Peyer's patch (tissue), 4 donors: ENCODE results near the gene ST7.

ENCODE experiments used
- POLR2A ChIP-seq, 2 donors: fragments of 450-650 bp; IDR thresholded peaks; one replicate each; pipeline ENCODE4 v1.5.1; 2017; ENCODE audit warnings: antibody characterized with exemption in 2 of 2, mild to moderate bottlenecking in 2 of 2, moderate library complexity in 2 of 2
- TF ChIP-seq, protein P1 (sequence below), 6 experiments: fragments of 450-650 bp in 4 of 6; fragments of 200-600 bp in 2 of 6; sonication (generic) in 1 of 6; IDR thresholded peaks; one replicate each; pipeline ENCODE4 v1.5.1; 2017 to 2019; ENCODE audit warnings: antibody characterized with exemption in 6 of 6, mild to moderate bottlenecking in 3 of 6, moderate library complexity in 1 of 6

DNA sequence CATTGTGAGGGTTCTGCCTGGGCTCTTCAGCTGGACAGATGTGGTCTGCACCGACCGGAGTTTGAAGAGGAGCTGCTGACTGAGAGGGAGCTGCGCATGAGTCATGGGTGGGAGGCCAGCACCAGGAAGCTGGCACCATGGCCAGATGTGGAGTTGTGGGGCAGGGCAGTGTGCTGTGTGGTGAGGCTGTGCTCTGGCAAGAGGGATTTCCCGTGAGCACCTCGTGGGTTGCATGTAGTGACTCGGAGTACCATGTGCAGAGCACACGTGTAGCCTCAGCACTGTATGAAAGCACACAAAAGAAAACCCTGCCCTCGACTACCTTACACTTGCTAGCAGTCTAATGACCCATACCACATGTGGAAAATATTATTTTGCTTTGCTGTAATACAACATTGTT lies 266.2 kb downstream of the ST7 start:
- TF ChIP-seq, protein P1, sequence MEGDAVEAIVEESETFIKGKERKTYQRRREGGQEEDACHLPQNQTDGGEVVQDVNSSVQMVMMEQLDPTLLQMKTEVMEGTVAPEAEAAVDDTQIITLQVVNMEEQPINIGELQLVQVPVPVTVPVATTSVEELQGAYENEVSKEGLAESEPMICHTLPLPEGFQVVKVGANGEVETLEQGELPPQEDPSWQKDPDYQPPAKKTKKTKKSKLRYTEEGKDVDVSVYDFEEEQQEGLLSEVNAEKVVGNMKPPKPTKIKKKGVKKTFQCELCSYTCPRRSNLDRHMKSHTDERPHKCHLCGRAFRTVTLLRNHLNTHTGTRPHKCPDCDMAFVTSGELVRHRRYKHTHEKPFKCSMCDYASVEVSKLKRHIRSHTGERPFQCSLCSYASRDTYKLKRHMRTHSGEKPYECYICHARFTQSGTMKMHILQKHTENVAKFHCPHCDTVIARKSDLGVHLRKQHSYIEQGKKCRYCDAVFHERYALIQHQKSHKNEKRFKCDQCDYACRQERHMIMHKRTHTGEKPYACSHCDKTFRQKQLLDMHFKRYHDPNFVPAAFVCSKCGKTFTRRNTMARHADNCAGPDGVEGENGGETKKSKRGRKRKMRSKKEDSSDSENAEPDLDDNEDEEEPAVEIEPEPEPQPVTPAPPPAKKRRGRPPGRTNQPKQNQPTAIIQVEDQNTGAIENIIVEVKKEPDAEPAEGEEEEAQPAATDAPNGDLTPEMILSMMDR (IDR thresholded peaks at IDR 0.05) = no peak
- TF ChIP-seq POLR2A (IDR thresholded peaks at IDR 0.05) = no peak
